HCT116 (cell line): Measurements from ENCODE around the gene KLHDC7B. TPM values are rescaled to one million over a fixed set of nuclear protein-coding genes. Genes with fewer than 3 reads are reported as not detected.
A peak's percentile ranks its signal among the peaks of the same experiment; 100 is the strongest.

Source experiments
- ATAC-seq: fragments of 200-7000 bp; cut with Tn5 transposase; 2 replicates; pipeline ENCODE4 v1.9.1; 2020; ENCODE audit warnings: mild to moderate bottlenecking, moderate library complexity
- BruUV-seq: library from RNA; stranded (reverse); fragments of 400-500 nt; replicated peaks from 2 replicates; lab custom pipeline; 2021; lab: Mats Ljungman, UMichigan
- CTCF ChIA-PET: fragments of 300-600 bp; sonication (Branson Sonifier 250); formaldehyde crosslinking; loops from one replicate; lab custom pipeline; 2021; ENCODE audit warnings: antibody characterized with exemption; lab: Charles Lee
- POLR2A ChIA-PET: fragments of 300-600, 350-600 bp; sonication (Branson Sonifier 250); formaldehyde crosslinking; loops from one replicate; lab custom pipeline; 2021; ENCODE audit warnings: antibody characterized with exemption; lab: Charles Lee
- RAD21 ChIA-PET, 2 experiments: fragments of 300-600 bp; sonication (Branson Sonifier 250); formaldehyde crosslinking; loops; one replicate each; lab custom pipeline; 2023; ENCODE audit warnings: low total read pairs in 2 of 2; ENCODE audit not compliant: uncharacterized antibody in 2 of 2, unreplicated experiment in 2 of 2, low non-redundant PET in 1 of 2; lab: Charles Lee
- DNase-seq: peaks from one replicate; pipeline ENCODE4 v3.0.0-alpha.2; 2010; ENCODE audit warnings: low read depth, low spot score
- H2AFZ ChIP-seq: fragments of 200-600 bp; shearing (Covaris generic), sonication (generic); 2 replicates; pipeline ENCODE4 v1.6.1; 2017; ENCODE audit warnings: low read depth, mixed run types, mixed read lengths, antibody characterized with exemption, low read length; ENCODE audit not compliant: poor library complexity, severe bottlenecking
- H3K27ac ChIP-seq: 2 replicates; pipeline ENCODE4 v1.5.1; 2012; ENCODE audit warnings: low read depth, low read length
- H3K27me3 ChIP-seq: fragments of 200-600 bp; sonication (generic); 2 replicates; pipeline ENCODE4 v1.6.1; 2016; ENCODE audit warnings: mixed run types, low read length, mixed read lengths; ENCODE audit not compliant: insufficient read depth
- H3K36me3 ChIP-seq, 2 experiments: fragments of 200-500 bp in 1 of 2; fragments of 200-600 bp in 1 of 2; sonication (Bioruptor generic) in 1 of 2; sonication (generic) in 1 of 2; 2 replicates each; pipeline versions ENCODE4 v1.5.1 to v1.6.1; 2014 to 2016; ENCODE audit warnings: low read length in 2 of 2, inconsistent platforms in 1 of 2, mixed read lengths in 1 of 2, mixed run types in 1 of 2; ENCODE audit not compliant: insufficient read depth in 2 of 2, control insufficient read depth in 1 of 2
- H3K4me1 ChIP-seq, 2 experiments: fragments of 200-600 bp in 1 of 2; sonication (generic) in 1 of 2; 2 replicates each; pipeline versions ENCODE4 v1.5.1 to v1.6.1; 2012 to 2017; ENCODE audit warnings: low read length in 2 of 2, inconsistent platforms in 1 of 2, mild to moderate bottlenecking in 1 of 2, mixed read lengths in 1 of 2, mixed run types in 1 of 2, moderate library complexity in 1 of 2; ENCODE audit not compliant: insufficient read depth in 2 of 2, control insufficient read depth in 1 of 2
- H3K4me2 ChIP-seq: fragments of 200-600 bp; sonication (generic); 2 replicates; pipeline ENCODE4 v1.6.1; 2017; ENCODE audit warnings: mixed run types, low read length, mixed read lengths
- H3K4me3 ChIP-seq, 2 experiments: fragments of 200-600 bp in 1 of 2; sonication (generic) in 1 of 2; replicated peaks in 1 of 2; 2 replicates each; pipeline ENCODE4 v1.5.1; 2011 to 2016; ENCODE audit warnings: low read length in 2 of 2, control low read depth in 1 of 2, low read depth in 1 of 2, mild to moderate bottlenecking in 1 of 2, mixed read lengths in 1 of 2, mixed run types in 1 of 2
- H3K79me2 ChIP-seq: fragments of 200-600 bp; sonication (generic); 2 replicates; pipeline ENCODE4 v1.6.1; 2017; ENCODE audit warnings: mild to moderate bottlenecking, mixed run types, low read length, moderate library complexity, mixed read lengths; ENCODE audit not compliant: insufficient read depth
- H3K9ac ChIP-seq: fragments of 200-600 bp; sonication (generic); 2 replicates; pipeline ENCODE4 v1.6.1; 2016; ENCODE audit warnings: low read length, mixed read lengths
- H3K9me2 ChIP-seq: fragments of 200-600 bp; sonication (generic), shearing (Covaris generic); 2 replicates; pipeline ENCODE4 v1.6.1; 2017; ENCODE audit warnings: mixed run types, mild to moderate bottlenecking, moderate library complexity; ENCODE audit not compliant: insufficient read depth
- H3K9me3 ChIP-seq, 2 experiments: fragments of 200-500 bp in 1 of 2; fragments of 200-600 bp in 1 of 2; sonication (Bioruptor generic) in 1 of 2; sonication (generic) in 1 of 2; 2 replicates each; pipeline ENCODE4 v1.6.1; 2014 to 2017; ENCODE audit warnings: low read length in 2 of 2, mixed read lengths in 2 of 2, inconsistent platforms in 1 of 2, low read depth in 1 of 2, mild to moderate bottlenecking in 1 of 2, mixed run types in 1 of 2, moderate library complexity in 1 of 2; ENCODE audit not compliant: control insufficient read depth in 1 of 2, insufficient read depth in 1 of 2
- H4K20me1 ChIP-seq: fragments of 200-600 bp; sonication (generic), shearing (Covaris generic); 2 replicates; pipeline ENCODE4 v1.6.1; 2017; ENCODE audit warnings: mixed run types, mild to moderate bottlenecking, moderate library complexity; ENCODE audit not compliant: insufficient read depth
- CEBPB ChIP-seq: IDR thresholded peaks from 2 replicates; pipeline ENCODE4 v1.6.1; 2012; ENCODE audit warnings: low read depth
- CTCF ChIP-seq, 3 experiments: fragments of 200-600 bp in 1 of 3; sonication (generic) in 1 of 3; IDR thresholded peaks in 2 of 3; conservative IDR thresholded peaks in 1 of 3; 2 replicates each; pipeline ENCODE4 v1.5.1; 2012 to 2017; ENCODE audit warnings: low read depth in 2 of 3, low read length in 2 of 3, antibody characterized with exemption in 1 of 3, borderline replicate concordance in 1 of 3, control low read depth in 1 of 3, mild to moderate bottlenecking in 1 of 3, mixed read lengths in 1 of 3, mixed run types in 1 of 3, moderate library complexity in 1 of 3; ENCODE audit not compliant: insufficient read depth in 1 of 3
- EGR1 ChIP-seq: IDR thresholded peaks from 2 replicates; pipeline ENCODE4 v1.6.1; 2012; ENCODE audit warnings: low read depth
- ELF1 ChIP-seq: IDR thresholded peaks from 2 replicates; pipeline ENCODE4 v1.6.1; 2012; ENCODE audit warnings: low read depth, borderline replicate concordance
- EZH2 ChIP-seq: fragments of 200-600 bp; sonication (generic); IDR thresholded peaks from 2 replicates; pipeline ENCODE4 v1.6.1; 2017; ENCODE audit warnings: antibody characterized with exemption, mixed run types
- FOSL1 ChIP-seq: IDR thresholded peaks from 2 replicates; pipeline ENCODE4 v1.6.1; 2012; ENCODE audit warnings: low read depth
- JUND ChIP-seq: IDR thresholded peaks from 2 replicates; pipeline ENCODE4 v1.6.1; 2012
- POLR2AphosphoS5 ChIP-seq: IDR thresholded peaks from 2 replicates; pipeline ENCODE4 v1.6.1; 2011; ENCODE audit warnings: mild to moderate bottlenecking, low read depth, low read length, moderate library complexity
- RAD21 ChIP-seq: IDR thresholded peaks from 2 replicates; pipeline ENCODE4 v1.6.1; 2012; ENCODE audit warnings: low read depth, mild to moderate bottlenecking
- SIN3A ChIP-seq: IDR thresholded peaks from 2 replicates; pipeline ENCODE4 v1.6.1; 2012; ENCODE audit warnings: low read depth
- SP1 ChIP-seq: IDR thresholded peaks from 2 replicates; pipeline ENCODE4 v1.6.1; 2012; ENCODE audit warnings: low read depth
- SRF ChIP-seq: IDR thresholded peaks from 2 replicates; pipeline ENCODE4 v1.6.1; 2012; ENCODE audit warnings: low read depth
- YY1 ChIP-seq: IDR thresholded peaks from 2 replicates; pipeline ENCODE4 v1.6.1; 2011; ENCODE audit warnings: low read length, low read depth, moderate library complexity, mild to moderate bottlenecking; ENCODE audit not compliant: insufficient replicate concordance; ENCODE audit errors: extremely low read depth
- ZFX ChIP-seq: fragments of 450-650 bp; IDR thresholded peaks from 2 replicates; pipeline ENCODE4 v1.6.1; 2017
- ZNF274 ChIP-seq: fragments of 200-500 bp; sonication (Bioruptor generic); IDR thresholded peaks from 2 replicates; pipeline ENCODE4 v1.6.1; 2014; ENCODE audit warnings: mild to moderate bottlenecking, low read depth, low read length, inconsistent platforms
- intact Hi-C: fragments of 100-400 bp; cut with micrococcal nuclease; formaldehyde crosslinking; loops from 2 replicates; pipeline ENCODE4 v1.10.0; 2022
- total RNA-seq: library from RNA; stranded (reverse); gene quantifications from one replicate; pipeline ENCODE4 v1.2.1, GENCODE V29; 2021; ENCODE audit not compliant: unreplicated experiment
- TF ChIP-seq, protein P1 (sequence below): IDR thresholded peaks from 2 replicates; pipeline ENCODE4 v1.6.1; 2011; ENCODE audit warnings: mild to moderate bottlenecking, low read length, moderate library complexity; ENCODE audit not compliant: insufficient replicate concordance; ENCODE audit errors: extremely low read depth
- TF ChIP-seq, protein P2 (sequence below): IDR thresholded peaks from 2 replicates; pipeline ENCODE4 v1.6.1; 2012
- TF ChIP-seq, protein P3 (sequence below): IDR thresholded peaks from 2 replicates; pipeline ENCODE4 v1.6.1; 2012; ENCODE audit warnings: low read depth

Gene KLHDC7B
- total RNA-seq, 1 experiment from 2014 or later, result 0.69 TPM

DNA sequence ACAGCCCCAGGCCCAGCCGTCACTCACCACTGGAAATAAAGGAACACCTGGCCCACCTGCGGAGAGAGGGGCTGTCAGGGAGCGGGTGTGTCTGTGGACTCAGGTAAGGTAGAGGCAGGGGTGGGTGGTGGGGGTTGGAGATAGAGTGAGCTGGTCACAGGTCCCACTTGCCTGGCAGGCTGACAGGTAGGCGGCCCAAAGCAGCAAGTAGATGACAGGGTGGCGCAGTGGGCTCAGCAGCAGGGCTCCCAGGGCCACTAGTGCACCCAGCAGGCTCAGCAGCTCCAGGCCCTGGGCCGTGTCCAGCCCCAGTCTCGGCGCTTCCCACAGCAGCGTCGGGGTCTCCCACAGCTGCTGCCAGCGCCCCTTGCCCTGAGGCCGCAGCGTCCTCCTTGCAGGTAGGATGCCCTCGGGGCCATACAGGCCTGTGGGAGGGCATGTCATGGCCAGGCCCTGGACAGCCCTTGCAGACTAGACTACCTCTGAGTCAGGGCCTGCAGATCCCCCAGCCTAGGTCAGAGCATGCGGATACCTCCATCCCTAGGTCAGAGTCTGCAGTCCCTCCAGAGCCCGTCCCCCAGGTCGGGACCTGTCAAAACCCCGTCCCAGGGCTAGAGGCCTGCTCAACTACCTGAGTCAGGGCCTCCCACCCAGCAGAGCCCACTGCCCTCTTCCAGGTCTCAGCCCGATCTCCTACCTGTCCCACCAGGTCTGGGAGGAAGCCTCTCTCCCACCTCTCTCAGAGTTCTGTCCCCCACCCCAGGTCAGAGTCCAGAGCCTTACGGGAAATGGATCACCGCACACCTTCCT, 38.9 kb upstream of the KLHDC7B start:
- Histone ChIP-seq H3K27me3 (no peaks in the 10 kb centered on the region), H2AFZ (no peak overlapping the region), H4K20me1 (no peaks in the 10 kb centered on the region), H3K27ac (peak overlapping the region; percentile 61), H3K9me3 (no peaks in the 10 kb centered on the region), H3K9ac (peak overlapping the region; percentile 94), H3K36me3 (peaks cover 0 to 8% of the 10 kb centered on the region in 2 experiments; a peak in 1 of 4 replicates), H3K79me2 (peaks cover 45% of the 10 kb centered on the region), H3K4me2 (peak overlapping the region; percentile 93), H3K9me2 (no peaks in the 10 kb centered on the region), H3K4me3 (peak overlapping the region; percentile 67 to 99), H3K4me1 (peaks cover 10 to 17% of the 10 kb centered on the region in 2 experiments)
- TSS peak; percentile 79 for BruUV-seq
- DNase-seq, result no peak
- ChIA-PET POLR2A (no interaction called here), CTCF (interaction anchor here (1.5 kb wide), 1 partner anchor 9 kb away, joined by 10 read pairs; no protein-coding TSS in a partner anchor), RAD21 (interaction anchor here in 1 of 2 experiments (0.8 kb wide), 1 partner anchor 19 kb away, joined by 4 read pairs; the partner anchor contains the start of gene SCO2)
- intact Hi-C loops, result no loop called here
- TF ChIP-seq ZNF274, result no peak
- no peak for TF ChIP-seq FOSL1
- TF ChIP-seq, protein P1, sequence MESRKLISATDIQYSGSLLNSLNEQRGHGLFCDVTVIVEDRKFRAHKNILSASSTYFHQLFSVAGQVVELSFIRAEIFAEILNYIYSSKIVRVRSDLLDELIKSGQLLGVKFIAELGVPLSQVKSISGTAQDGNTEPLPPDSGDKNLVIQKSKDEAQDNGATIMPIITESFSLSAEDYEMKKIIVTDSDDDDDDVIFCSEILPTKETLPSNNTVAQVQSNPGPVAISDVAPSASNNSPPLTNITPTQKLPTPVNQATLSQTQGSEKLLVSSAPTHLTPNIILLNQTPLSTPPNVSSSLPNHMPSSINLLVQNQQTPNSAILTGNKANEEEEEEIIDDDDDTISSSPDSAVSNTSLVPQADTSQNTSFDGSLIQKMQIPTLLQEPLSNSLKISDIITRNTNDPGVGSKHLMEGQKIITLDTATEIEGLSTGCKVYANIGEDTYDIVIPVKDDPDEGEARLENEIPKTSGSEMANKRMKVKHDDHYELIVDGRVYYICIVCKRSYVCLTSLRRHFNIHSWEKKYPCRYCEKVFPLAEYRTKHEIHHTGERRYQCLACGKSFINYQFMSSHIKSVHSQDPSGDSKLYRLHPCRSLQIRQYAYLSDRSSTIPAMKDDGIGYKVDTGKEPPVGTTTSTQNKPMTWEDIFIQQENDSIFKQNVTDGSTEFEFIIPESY, result no peak
- TF ChIP-seq, protein P2, sequence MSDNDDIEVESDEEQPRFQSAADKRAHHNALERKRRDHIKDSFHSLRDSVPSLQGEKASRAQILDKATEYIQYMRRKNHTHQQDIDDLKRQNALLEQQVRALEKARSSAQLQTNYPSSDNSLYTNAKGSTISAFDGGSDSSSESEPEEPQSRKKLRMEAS, result no peak
- TF ChIP-seq, protein P3, sequence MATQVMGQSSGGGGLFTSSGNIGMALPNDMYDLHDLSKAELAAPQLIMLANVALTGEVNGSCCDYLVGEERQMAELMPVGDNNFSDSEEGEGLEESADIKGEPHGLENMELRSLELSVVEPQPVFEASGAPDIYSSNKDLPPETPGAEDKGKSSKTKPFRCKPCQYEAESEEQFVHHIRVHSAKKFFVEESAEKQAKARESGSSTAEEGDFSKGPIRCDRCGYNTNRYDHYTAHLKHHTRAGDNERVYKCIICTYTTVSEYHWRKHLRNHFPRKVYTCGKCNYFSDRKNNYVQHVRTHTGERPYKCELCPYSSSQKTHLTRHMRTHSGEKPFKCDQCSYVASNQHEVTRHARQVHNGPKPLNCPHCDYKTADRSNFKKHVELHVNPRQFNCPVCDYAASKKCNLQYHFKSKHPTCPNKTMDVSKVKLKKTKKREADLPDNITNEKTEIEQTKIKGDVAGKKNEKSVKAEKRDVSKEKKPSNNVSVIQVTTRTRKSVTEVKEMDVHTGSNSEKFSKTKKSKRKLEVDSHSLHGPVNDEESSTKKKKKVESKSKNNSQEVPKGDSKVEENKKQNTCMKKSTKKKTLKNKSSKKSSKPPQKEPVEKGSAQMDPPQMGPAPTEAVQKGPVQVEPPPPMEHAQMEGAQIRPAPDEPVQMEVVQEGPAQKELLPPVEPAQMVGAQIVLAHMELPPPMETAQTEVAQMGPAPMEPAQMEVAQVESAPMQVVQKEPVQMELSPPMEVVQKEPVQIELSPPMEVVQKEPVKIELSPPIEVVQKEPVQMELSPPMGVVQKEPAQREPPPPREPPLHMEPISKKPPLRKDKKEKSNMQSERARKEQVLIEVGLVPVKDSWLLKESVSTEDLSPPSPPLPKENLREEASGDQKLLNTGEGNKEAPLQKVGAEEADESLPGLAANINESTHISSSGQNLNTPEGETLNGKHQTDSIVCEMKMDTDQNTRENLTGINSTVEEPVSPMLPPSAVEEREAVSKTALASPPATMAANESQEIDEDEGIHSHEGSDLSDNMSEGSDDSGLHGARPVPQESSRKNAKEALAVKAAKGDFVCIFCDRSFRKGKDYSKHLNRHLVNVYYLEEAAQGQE, result no peak
- no peak for TF ChIP-seq CEBPB
- TF ChIP-seq ELF1, result no peak
- no peak for TF ChIP-seq SRF
- TF ChIP-seq SP1, result no peak
- no peak for TF ChIP-seq EGR1
- no peak for TF ChIP-seq EZH2
- TF ChIP-seq RAD21, result no peak
- TF ChIP-seq JUND, result no peak
- TF ChIP-seq YY1, result no peak
- no peak for TF ChIP-seq SIN3A
- TF ChIP-seq ZFX, result no peak
- no peak for TF ChIP-seq POLR2AphosphoS5
- no peak for TF ChIP-seq CTCF (IDR thresholded peaks at IDR 0.05 in 2 of 3, conservative IDR thresholded peaks at IDR 0.05 in 1 of 3; ENCODE audit: borderline replicate concordance in 1 of 3, insufficient read depth in 1 of 3, low read depth in 2 of 3, low read length in 2 of 3)
- 0 out of 2 replicates have a peak, but pooled peaks have one; percentile 1 for ATAC-seq
